HG03196 (cell line): ENCODE results near the gene CHCHD5.
"Not testable (repeated sequence)": the region's sequence is repeated elsewhere in the genome, so short reads cannot be mapped to it uniquely, and the experiment has no call there.

Experiments
- ATAC-seq: cut with Tn5 transposase; IDR thresholded peaks from one replicate; pipeline ENCODE4 v1.9.1; 2021; ENCODE audit not compliant: unreplicated experiment

The CHCHD5 gene

DNA sequence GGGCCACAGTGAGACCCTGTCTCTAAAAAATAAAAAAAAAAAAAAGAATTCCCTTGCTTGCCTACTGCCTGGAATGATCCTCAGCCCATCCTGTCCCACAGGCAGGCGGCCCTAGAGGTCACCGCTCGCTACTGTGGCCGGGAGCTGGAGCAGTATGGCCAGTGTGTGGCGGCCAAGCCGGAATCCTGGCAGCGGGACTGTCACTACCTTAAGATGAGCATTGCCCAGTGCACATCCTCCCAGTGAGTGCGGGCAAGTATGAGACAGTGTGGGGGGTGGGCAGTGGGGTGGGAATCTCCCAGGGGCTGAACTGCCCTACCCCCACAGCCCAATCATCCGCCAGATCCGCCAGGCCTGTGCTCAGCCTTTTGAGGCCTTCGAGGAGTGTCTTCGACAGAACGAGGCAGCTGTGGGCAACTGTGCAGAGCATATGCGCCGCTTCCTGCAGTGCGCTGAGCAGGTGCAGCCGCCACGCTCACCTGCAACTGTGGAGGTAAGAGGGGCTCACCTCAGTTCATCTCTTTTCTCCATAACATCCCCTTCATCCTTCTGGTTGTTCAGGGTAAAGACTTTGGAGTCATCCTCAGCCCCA lies 1.6 kb downstream of the CHCHD5 start:
- ATAC-seq, result no peak

GRCh38 chr2:112588611-112589045 lies 4.2 kb downstream of the CHCHD5 start:
- ATAC-seq, result no peak

- no peak for ATAC-seq
Observed at GRCh38 chr2:112591413-112591812, 7.0 kb downstream of the CHCHD5 start.

GRCh38 chr2:112593736-112594135 lies 9.3 kb downstream of the CHCHD5 start:
- ATAC-seq, result no peak

- no peak for ATAC-seq
Observed at GRCh38 chr2:112597537-112598322, 13.3 kb downstream of the CHCHD5 start.

DNA sequence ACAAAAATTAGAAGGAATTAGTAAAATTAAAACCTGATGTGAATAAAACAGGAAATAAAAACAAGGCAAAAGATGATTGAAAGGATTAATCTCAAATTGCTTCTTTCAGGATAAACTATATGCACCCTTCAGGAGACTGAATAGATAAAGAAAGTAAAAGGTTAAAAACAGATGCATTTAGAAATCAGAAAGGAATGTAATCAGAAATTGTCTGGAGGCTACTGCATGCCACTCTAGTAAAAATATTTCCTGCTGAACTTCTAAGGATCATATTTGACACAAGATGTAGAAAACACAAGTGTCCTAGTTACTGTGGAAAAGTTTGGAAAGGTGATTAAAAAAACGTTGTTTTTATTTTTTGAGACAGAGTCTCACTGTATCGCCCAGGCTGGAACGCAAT lies 16.2 kb downstream of the CHCHD5 start:
- ATAC-seq, result no peak

GRCh38 chr2:112601754-112602153 lies 17.3 kb downstream of the CHCHD5 start:
- ATAC-seq, result no peak

GRCh38 chr2:112602917-112603316 lies 18.5 kb downstream of the CHCHD5 start:
- ATAC-seq, result no peak

DNA sequence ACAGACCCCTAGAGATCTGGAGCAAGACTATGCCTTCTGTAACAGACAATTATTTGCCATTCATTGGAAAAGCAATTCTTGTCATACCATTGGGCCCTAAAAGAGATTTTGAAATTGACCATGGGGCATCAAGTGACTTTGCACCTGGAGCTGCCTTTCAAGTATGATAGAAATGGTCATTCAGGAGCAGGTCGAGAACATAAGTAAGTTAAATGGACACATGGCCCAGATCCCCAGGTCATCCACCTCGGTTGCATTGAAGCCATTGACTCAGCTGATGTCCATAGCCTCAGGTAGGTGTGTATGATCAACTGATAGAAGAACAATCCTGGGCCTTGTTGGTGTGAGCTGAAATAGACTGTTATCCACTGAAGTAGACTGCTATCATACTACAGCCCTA lies 19.3 kb downstream of the CHCHD5 start:
- ATAC-seq, result no peak

GRCh38 chr2:112604952-112605351 lies 20.5 kb downstream of the CHCHD5 start:
- ATAC-seq, result no peak

- no peak for ATAC-seq
Observed at GRCh38 chr2:112605926-112606325, 21.5 kb downstream of the CHCHD5 start.

DNA sequence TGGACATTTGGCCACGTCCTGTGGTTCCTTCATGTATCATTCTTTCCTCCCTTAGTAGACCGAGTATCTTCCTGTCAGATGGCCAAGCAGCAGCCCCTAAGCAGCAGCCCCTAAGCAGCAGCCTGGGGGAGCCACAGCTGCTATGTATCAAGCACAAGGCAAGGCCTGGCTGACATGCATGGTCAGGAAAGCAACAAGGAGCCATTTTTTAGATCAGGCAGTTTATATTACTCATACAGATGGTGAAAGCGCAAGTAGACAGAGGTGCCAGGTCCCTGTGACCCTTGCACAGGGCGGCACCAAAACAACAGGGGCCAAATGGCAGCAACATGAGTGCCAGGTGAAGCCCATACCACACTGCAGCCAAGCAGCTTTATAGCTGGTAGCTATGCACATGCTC lies 22.1 kb downstream of the CHCHD5 start:
- no peak for ATAC-seq

DNA sequence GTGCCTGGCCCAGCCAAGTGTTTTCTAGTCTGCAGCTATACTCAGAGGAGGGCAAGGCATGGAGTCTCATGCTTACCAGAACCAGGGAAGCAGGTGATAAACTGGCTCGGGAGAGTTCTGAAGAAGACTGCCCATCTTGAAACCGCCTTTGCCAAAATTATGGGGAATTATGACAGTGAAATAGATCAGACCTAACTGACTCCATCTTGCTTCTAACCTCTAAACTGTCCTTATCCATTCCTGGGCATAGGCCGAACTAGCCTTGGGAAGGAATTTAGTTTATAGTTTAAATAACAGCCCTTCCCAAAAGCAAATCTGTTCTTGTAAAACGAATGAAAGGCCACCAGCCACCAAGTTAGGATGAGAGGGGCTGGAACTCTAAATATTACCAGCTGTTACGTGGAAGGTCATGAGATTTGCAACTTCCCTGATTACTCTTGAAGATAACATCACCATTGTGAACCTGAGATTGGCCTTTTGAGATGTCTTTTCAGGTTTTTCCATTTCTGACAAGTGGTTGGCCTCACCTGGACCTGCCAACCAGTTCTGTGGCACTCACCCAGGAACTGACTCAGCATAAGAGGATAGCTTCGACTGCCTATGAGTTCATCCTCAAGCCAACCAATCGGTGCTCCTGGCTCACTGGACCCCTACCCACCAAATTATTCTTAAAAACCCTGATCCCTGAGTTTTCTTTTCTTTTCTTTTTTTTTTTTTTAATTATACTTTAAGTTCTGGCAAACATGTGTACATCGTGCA lies 23.4 kb downstream of the CHCHD5 start:
- ATAC-seq, result no peak

- not testable (repeated sequence) for ATAC-seq
Observed at GRCh38 chr2:112609320-112609719, 24.9 kb downstream of the CHCHD5 start.

GRCh38 chr2:112612283-112612682 lies 27.9 kb downstream of the CHCHD5 start:
- not testable (repeated sequence) for ATAC-seq

GRCh38 chr2:112614201-112614840 lies 29.9 kb downstream of the CHCHD5 start:
- no peak for ATAC-seq

- ATAC-seq, result no peak
Observed at GRCh38 chr2:112615051-112615450, 30.6 kb downstream of the CHCHD5 start.

DNA sequence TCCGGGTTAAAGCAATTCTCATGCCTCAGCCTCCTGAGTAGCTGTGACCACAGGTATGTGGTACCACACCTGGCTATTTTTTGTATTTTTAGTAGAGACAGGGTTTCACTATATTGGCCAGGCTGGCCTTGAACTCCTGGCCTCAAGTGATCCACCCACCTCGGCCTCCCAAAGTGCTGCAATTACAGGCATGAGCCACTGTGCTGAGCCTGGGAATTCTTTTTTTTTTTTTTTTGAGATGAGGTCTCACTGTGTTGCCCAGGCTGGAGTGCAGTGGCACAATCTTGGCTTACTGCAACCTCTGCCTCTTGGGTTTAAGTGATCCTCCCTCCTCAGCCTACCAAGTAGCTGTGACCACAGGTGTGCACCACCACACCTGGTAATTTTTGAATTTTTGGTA lies 31.4 kb downstream of the CHCHD5 start:
- ATAC-seq, result not testable (repeated sequence)

DNA sequence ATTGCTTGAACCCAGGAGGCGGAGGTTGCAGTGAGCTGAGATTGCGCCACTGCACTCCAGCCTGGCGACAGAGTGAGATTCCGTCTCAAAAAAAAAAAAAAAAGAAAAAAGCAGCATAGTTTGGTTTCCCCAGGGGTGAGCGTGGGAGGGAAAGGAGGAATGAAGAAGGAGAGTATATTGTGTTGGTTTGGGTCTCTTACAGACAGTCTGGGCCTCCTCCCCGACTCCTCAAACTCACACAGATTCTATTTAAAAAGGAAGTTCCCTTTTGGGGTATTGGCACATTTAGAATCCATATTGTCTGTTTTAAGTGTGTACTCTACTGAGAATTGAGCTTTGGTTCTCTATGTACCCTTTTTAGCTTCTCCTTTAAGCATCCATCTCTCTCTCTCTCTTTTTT lies 34.0 kb downstream of the CHCHD5 start:
- no peak for ATAC-seq

GRCh38 chr2:112621790-112622527 lies 37.5 kb downstream of the CHCHD5 start:
- ATAC-seq, result no peak

- no peak for ATAC-seq
Observed at GRCh38 chr2:112622528-112622849, 38.1 kb downstream of the CHCHD5 start.
